GM21515 (cell line): ENCODE measurements around the gene LGR4.

Experiments
- ATAC-seq: cut with Tn5 transposase; IDR thresholded peaks from one replicate; pipeline ENCODE4 v1.9.1; 2021; ENCODE audit not compliant: unreplicated experiment

LGR4 gene

DNA sequence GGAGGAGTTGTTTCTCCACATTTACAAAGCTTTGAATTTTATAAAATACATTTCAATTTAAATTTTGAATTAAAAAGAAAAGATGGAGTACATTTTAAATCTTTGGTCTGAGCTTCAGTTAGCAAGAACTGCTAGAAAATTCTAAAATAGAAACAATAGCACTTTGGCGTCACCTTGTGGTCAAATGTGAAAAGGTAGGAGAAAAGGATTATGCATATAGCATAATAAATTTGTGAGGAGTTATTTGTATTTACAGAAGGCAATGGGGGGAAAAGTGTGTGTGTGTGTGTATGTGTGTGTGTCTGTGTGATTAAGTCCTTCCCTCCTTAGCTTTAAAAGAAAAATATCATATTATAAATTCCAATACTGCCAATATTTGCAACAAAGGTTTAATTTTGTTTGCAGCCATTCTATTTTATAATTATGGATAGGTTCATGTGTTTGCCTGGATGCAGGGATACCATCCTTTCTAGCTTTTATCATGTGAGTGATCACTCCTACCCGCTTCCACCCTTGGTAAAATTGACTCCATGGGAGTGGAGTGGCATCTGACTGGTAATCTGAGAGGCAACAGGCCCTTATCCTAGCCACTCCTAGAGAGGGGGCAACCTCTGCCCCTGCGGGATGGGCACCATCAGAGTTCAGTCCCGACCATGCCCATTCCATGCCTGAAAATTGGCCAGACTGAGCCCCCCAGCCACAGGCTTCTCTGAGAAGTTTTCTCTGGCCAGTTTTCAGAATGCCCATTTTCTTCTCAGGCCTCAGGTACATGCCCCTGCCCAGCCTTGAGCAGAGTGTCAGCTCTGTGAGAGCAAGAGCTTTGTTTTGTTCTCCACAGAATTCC is 13.6 kb upstream of the LGR4 start:
- ATAC-seq = peak; percentile 76

DNA sequence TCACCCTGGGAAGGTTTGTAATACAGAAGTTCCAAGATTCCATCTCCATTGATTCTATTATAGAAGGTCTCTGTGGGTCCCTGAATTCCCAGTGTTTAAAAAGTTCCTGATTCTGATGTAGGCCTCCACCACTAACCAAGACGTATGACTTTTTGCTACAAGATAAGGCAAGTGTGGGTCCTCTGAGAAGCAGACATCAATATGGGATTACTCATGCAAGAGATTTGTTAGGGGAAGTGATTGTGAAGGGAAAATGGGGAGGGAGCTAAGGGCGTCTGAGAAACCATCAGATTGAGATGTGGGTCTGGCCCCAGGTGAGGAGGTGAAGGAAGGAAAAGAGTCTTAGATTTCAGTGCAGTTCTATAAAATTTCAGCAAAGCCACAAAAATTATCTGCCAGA is 10.2 kb upstream of the LGR4 start:
- no peak for ATAC-seq

DNA sequence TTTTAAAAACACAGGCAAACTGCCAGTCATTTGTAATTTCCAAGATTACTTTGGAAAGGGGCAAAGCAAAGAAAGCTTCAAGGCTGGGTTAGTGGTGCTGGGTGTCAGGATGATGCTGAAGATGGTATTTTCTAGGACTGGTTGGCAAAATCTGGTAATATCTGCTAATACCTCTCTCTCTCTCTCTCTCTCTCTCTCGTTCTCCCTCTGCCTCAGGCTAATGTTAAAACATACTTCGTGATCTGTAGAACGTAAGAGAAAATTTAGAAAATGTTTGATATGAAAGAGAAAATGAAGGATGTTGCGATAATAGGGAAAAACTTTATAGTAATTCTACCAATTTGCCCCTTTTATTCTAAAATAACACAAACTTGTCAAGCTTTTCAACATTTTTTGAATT is 9.4 kb upstream of the LGR4 start:
- no peak for ATAC-seq

DNA sequence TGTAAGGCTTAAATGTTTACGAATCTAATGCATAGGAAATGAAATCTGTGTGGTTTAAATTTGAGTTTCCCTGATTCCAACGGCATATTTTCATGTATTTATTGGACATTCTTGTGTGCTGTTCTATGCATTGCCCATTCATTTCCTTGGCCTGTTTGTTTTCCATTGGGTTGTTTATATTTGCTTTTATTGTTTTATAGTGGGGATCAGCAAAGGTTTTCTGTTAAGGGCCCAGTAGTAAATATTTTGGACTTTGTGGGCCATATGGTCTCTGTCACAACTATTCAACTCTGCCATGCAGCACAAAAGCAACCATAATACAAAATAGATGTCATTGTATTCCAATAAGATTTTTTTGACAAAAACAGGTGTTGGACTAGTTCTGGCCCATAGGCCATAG is 5.2 kb upstream of the LGR4 start:
- ATAC-seq = no peak

DNA sequence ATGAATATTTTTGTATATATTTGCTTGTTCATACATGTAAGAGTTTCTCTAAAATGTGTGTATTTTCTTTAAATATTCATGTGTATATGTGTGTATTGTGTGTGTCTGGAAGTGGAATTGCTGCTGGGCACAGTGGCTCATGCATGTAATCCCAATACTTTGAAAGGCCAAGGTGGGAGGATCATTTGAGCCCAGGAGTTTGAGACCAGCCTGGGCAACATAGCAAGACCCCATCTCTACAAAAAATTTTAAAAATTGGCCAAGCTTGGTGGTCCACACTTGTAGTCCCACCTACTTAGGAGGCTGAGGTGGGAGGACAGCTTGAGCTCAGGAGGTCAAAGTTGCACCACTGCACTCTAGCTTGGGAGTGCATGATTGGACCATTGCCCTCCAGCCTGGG is 4.7 kb upstream of the LGR4 start:
- ATAC-seq = no peak

DNA sequence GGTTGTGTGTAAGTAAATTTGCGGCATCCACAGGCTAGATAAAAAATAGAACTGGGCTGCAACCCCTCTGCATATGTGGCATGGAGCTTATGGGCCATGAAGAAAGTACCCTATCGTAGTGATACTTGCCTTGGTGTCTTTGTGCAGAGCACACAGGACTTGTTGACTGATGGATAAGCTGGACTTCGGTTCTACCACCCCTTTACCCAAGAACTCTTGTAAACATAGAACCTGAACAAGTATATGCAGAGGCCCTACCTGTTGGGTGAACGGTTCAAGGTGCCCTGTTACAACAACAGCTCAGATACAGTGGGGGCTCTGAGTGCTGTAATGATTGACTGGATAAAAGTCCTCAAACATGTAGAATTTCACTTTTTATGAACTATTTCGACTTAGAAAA is 3.0 kb upstream of the LGR4 start:
- ATAC-seq = no peak

DNA sequence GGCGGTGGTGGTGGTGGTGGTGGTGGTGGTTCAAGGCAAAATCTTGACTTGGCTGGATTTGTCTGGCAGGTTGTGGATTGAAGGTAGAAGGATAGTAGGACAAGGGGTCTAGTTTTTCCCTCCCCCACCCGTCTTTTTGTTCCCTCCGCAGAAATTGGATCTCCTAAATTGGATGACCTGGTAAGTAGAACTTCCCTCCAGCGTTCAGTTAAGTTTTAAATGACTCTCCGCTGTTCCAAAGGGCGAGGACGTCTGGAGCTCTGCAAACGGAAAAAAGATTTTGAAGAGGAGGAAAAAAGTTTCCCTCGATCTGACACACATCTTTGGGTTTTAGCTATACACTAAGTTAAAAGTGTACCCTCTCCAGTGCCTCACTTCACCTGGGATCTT is 422 bp upstream of the LGR4 start:
- ATAC-seq = no peak

DNA sequence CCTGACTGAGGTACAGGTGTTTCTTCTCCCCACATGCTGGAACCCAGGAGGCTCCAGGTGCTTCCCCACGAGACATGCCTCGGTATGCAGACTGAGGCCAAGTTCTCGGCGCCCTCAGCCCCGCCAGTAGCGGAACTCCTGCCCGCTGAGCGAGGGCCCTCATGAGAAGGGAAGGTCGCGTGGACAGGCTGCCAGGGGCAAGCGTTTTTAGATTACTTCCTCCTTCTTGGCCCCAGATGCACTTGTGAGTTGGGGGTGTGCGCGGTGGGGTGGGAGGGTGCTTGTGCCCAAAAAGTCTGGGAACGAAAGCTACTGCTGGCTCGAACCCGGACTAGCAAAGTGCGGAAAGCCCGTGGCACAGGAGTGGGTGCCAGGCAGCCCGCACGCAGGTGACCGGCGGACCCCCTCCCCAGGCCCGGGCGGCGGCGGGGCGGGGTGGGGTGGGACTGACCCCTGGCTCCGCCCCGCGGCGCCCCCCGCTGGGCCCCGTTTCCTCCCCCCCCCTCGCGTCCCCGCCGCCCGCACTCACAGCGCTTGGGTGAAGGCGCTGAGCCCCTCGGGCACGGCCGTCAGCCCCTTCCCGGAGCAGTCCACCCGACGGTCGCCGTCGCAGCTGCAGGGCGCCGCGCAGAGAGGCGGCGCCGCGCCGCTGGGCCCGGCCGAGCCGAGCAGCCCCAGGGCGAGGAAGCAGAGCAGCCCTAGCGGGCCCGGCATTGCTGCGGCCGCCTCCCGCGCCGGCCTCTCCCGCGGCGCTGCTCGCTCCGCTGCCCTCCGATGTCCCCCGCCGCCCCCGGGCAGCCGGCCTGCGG is 797 bp downstream of the LGR4 start:
- peak; percentile 49 for ATAC-seq

DNA sequence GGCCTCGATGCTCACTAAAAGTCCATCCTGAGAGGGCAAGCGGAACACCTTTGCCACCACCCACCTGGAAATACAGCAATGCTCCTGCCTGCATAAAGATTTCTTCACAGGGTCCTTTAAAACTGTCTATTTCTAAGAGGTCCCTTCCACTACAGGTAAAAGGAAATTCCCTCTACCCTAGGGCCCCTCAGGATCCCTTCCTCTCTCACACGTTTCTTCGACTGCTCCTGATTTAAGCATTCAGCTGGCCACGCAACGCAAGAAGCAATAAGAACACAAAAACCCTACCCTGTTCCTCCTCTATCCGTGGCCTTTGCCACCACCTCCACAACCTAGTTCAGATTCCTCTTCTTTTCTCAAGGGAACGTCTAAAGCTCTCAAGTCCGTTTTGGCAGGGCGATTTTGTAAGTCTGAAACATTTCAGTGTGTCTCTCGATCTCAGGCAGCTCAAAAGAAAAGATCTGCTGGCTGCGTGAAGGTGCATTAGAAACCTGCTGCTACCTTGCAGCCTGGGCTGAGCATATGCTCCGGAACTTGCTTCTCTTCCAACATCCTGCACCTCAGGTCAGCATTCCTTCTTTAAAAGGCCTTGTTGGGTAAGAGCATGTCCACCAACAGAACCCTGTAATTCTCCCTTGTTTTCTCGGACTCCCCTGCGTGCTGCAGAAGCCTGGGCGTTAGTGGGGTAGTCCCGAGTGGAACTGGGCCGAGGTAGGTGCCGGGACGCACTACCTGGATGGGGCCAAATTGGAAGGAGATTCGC is 1.6 kb downstream of the LGR4 start:
- ATAC-seq = no peak

DNA sequence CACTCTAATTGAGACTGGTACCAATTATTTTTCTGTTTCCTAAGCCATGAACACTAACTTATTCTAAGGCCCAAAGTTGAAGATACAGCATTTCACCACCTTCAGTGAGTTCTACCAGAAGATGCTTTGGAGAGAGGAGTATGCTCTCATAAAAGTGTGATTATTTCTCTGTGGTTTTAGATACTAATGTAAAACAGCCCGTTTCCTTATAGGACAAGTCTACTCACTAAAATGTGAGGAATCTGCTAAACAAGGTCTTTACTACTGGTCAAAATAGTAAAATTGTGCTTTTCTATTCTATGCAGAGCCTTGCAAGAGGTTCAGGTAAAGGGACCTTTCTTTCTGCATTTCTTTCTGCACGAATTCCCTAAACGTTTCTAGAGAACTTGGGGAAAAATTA is 2.4 kb downstream of the LGR4 start:
- no peak for ATAC-seq

DNA sequence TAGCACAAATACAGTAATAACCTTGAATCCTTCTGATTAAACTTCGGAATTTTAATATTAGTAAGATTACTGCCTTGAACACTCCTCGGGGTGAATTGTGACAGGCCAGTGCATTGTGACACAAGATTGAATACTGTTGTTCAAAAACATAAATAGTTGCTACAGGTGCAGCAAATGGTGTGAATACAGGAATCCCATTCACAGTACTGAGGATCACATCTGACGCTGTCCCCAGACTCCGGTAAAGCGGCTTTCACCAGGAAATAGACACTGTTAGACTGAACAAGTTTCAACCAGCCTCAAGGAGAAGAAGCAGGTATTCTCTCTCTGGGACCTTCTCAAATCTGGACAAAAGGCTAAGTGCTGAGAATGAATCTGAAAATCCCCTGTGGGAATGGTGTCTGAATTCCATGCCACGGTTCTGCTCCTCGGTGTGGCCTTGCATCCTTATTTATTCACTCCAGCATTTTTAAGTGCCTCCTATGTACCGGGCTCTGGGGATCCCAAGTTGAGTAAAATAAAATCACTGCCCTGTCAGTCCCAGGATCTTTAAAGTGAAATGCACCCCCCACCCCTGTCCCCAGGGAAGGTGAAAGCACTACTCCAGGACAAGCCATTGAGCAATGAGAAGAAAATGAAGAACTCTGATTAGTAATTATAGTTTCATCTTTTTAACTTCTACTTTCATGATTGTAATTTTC is 3.4 kb downstream of the LGR4 start:
- no peak for ATAC-seq

DNA sequence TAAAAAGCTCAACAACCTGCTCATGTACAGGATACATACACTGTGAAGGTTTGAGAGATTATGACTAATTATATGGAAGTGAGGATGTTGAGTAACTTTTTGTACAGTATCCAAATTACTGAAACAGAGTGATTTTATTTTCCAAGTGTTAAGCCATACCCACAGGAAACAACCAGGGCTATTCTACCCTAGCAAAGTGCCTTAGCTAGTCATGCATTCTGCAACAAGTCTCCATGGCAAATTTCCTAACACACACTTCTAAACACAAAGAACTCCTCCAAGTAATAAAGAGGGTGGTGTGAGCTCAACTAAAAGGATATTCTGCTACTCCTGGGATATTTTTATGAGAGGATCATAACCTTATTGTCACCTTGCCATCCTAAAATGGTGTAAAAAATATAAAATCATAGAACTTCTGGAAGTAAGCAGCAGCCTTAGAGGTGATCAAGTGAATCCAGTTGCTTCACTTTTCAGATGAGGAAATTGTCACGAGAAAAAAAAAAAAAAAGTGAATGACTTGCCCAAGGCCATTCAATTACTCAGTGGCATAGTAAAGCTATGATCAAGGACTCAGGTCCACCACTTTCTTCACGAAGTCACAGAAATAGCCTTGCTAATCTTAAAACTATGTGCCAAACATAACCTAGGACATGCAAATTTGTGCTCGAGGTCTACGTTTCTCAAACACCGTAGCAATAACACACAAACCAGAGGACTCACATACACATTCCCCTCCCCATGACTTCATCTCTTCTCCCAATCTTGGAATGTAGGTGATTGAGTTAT is 4.2 kb downstream of the LGR4 start:
- no peak for ATAC-seq

DNA sequence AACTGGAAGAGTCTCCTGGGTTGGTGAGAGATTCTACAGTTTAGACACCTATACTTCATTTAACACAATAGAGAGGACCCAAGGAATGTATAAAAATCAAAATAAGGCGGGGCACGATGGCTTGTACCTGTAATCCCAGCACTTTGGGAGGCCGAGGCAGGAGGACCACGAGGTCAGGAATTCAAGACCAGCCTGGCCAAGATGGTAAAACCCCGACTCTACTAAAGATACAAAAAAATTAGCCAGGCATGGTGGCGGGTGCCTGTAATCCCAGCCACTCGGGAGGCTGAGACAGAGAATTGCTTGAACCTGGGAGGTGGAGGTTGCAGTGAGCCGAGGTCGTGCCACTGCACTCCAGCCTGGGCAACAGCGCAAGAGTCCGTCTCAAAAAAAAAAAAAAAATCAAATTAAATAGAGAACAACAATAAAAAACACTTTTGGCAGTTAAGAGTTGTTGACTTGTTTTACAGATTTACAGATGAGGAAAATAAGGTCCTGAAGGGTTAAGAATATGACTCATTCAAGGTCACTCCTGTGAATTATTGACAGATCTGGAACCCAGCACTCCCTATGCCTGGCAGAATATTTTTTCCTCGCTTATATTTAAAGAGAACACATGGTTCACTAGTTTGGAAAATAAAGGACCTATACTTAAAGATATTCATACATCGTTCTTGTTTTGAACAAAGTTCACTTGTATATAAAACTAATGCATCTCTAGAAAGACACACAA is 5.2 kb downstream of the LGR4 start:
- ATAC-seq = no peak

DNA sequence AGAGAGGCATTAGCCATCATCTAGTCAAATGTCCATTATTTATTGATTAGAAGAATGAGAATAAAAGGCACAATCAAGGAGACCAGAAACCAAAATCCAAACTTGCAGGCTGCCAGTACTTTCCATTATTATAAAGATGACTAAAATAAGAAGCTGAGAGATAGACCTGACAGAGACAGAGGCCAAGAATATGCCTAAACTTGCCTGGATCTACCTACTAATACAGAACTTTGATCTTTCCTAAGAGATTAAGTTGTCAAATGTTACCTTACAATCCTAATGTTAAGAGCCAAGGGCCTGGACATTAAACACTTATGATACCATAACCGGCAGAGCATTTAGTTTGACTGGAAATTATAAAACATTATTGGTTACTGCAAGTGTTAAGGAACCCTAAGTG is 6.2 kb downstream of the LGR4 start:
- ATAC-seq = no peak

DNA sequence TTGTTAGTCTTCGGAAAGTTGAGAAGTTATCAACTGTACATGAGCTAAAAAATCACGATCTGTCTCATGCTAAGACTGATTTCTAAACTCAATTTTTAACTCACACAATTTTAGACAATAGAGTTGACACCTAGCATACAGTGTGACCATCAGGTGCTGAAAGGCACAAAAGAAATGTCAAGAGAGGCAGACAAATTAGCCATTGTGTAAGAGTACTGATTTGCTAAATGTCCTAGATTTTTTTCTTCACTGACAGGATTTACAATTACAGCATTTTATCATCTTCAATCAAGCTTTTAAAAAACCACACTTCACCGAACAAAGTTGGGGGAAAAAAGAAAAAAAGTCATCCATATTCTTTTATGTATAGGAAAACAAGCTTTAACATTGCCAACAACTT is 7.0 kb downstream of the LGR4 start:
- ATAC-seq = no peak

DNA sequence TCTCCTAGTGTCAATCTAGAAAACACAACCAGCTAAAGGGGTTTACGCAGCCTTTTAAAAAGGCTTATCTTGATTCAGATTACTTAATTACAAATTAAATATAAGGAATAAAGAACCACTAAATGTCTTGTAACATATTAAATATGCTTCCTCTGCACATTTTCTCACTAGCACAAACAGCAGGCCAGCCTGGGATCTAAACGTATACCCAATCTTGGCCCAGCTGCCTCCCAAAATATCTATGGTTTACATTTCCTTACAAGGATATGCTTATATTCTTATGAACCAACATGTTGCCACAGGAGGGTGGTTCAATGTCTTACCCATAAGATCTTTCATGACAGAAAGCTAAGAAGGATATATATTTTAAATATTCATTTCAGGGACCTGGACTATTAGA is 7.7 kb downstream of the LGR4 start:
- ATAC-seq = no peak

DNA sequence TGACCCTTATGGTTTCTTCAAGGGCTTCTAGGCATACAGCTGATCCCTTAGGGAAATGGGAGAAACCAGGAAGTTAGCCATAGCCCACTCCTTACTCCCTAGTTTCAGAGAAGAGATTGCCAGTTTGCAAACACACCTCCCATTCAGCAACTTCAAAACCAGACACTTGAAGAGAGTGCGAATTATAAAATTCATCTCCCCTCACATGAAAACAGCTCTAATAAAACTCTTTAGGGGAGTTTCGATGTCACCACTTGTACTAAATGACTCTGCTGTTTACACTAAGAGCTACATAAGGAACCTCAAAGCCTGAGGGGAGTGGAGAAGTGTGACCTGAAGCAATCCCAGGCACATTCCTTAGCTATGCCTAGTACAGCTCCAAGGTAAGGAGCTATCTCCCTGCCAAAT is 8.3 kb downstream of the LGR4 start:
- ATAC-seq = no peak

DNA sequence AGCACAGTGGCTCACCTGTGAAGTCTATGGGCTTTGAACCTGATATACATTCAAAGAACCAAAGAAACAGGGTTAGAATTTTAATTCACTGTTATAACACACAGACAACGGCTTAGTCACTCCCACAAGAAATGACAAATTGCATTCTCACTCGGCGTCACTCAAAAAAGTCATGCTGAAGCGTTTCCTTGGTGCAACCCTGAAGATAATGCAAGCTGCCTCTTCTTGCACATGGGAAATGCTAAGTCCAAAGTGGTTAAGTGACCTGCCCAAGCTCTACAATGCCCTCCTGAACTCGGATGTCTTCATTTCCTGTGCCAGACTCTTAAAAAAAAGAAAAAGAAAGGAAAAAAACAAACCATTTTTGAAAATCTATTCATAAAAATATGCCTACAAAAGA is 10.0 kb downstream of the LGR4 start:
- ATAC-seq = no peak

DNA sequence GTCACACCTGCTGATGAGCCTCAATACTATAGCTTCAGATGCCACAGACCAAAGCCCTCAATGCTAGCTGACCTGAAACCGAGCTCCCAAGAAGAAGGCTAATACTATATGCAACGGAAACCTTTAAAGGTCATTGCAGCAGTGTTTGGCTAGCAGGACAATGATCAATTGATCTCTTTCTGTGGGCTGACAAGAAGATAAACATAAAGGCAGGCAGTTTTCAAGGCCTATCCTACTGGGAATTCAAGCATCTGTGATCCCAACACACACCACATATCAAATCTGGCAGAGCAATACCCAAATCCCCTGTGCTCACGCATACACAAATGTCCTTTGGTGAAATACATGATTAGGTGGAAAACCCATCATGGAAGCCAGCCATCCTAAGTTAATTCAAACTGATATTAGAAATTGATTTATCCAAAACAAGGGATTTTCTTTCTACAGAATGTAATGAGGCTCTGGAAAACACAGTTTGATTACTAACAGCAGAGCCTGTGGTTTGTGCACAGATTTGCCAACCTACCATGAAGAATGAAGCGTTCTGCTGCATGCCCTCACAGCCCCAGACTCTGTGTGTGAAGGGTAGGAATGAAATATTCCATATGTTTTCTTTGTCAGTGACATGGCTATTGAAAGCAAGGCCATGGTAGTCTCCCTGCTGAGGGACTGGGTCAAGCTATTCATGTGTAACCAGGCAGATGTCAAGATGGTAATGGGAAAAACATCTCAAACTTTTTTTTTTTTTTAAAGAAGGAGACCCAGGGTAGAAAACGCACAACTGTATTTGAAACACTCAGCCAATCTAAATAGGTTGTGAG is 12.2 kb downstream of the LGR4 start:
- ATAC-seq = no peak
